ENCODE results near the gene TPRX2. TPM values are rescaled to one million over a fixed set of nuclear protein-coding genes. Genes with fewer than 3 reads are reported as not detected.
"Not testable (repeated sequence)": the region's sequence is repeated elsewhere in the genome, so short reads cannot be mapped to it uniquely, and the experiment has no call there.

The TPRX2 gene
- total RNA-seq, 1 donor from 2014 or later = not detected

DNA sequence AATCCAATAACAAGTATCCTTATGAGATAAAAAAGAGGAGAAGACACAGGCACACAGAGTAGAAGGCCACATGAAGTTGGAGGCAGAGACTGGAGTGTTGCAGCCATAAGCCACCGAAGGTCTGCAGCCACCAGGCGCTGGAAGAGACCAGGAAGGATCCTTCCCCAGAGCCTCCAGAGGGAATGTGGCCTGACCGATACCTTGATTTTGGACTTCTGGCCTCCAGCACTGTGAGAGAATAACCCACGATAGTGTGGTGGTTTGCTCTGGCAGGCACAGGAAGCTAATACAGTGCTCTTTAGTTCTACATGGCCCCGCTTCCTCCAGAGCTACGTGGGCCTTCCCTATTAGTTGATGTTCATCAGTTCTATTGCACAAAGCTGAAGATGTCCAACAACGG is 42.3 kb downstream of the TPRX2 start:
- intact Hi-C loops (cut with DNase I) = no loop called here
- DNase-seq (ENCODE audit: low spot score) = no peak

GRCh38 chr19:47909350-47909749 is 50.3 kb downstream of the TPRX2 start:
- intact Hi-C loops (cut with DNase I) = not testable (repeated sequence)
- peak; percentile 83 for DNase-seq (ENCODE audit: low spot score)

DNA sequence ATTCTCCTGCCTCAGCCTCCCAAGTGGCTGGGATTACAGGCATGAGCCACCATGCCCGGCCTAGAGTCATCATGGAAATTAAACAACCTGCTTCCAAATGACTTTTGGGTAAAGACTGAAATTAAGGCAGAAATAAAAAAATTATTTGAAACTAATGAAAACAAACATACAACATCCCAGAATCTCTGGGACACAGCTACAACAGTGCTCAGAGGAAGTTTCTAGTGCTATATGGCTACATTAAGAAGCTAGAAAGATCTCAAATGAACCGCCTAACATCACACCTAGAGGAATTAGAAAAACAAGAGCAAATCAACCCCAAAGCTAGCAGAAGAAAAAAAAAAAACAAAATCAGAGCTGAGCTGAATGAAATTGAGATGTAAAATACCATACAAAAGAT is 51.2 kb downstream of the TPRX2 start:
- intact Hi-C loops (cut with DNase I); DNase-seq (ENCODE audit: low spot score): not testable (repeated sequence)

Other genes starting within 250 kb of the TPRX2 start
- 42.6 TPM for gene EHD2, start 145.8 kb upstream of the TPRX2 start, total RNA-seq
- 136 TPM for gene NOP53, start 113.7 kb upstream of the TPRX2 start, total RNA-seq
- gene SELENOW, start 80.5 kb upstream of the TPRX2 start, total RNA-seq = 944 TPM
- gene TPRX1, start 54.7 kb upstream of the TPRX2 start, total RNA-seq = not detected
- gene CRX, start 37.3 kb upstream of the TPRX2 start, total RNA-seq = not detected
- not detected for gene SULT2A1, start 27.1 kb downstream of the TPRX2 start, total RNA-seq
- gene BSPH1, start 132.9 kb downstream of the TPRX2 start, total RNA-seq = not detected
- gene ELSPBP1, start 135.4 kb downstream of the TPRX2 start, total RNA-seq = not detected
- gene CABP5, start 184.8 kb downstream of the TPRX2 start, total RNA-seq = not detected

Measured in cardiac septum (tissue), 1 donor.